ENCODE data around the gene SDF2.

GRCh38 chr17:28662527-28662829 is 772 bp upstream of the SDF2 start:
- TF ChIP-seq CTCF (IDR thresholded peaks at IDR 0.05; ENCODE audit: low read depth, low read length), result no peak
- no peak for TF ChIP-seq EZH2phosphoT487 (IDR thresholded peaks at IDR 0.05; ENCODE audit: low read depth)
